ENCODE measurements around the gene LDLRAD4. TPM values are rescaled to one million over a fixed set of nuclear protein-coding genes. Genes with fewer than 3 reads are reported as not detected.

The LDLRAD4 gene
- total RNA-seq, 1 donor from 2014 or later: 18.4 TPM

GRCh38 chr18:13439461-13439860 is 220.9 kb downstream of the LDLRAD4 start:
- Histone ChIP-seq H3K4me1 (peaks cover 8% of the 10 kb centered on the region), H3K4me3 (no peak overlapping the region), H3K27ac (no peak overlapping the region), H3K9me3 (no peaks in the 10 kb centered on the region), H3K36me3 (no peaks in the 10 kb centered on the region), H3K27me3 (no peaks in the 10 kb centered on the region)
- ATAC-seq (no peak), DNase-seq (no peak)
- no peak for TF ChIP-seq CTCF (IDR thresholded peaks at IDR 0.05)
- intact Hi-C loops (cut with DNase I): no loop called here

DNA sequence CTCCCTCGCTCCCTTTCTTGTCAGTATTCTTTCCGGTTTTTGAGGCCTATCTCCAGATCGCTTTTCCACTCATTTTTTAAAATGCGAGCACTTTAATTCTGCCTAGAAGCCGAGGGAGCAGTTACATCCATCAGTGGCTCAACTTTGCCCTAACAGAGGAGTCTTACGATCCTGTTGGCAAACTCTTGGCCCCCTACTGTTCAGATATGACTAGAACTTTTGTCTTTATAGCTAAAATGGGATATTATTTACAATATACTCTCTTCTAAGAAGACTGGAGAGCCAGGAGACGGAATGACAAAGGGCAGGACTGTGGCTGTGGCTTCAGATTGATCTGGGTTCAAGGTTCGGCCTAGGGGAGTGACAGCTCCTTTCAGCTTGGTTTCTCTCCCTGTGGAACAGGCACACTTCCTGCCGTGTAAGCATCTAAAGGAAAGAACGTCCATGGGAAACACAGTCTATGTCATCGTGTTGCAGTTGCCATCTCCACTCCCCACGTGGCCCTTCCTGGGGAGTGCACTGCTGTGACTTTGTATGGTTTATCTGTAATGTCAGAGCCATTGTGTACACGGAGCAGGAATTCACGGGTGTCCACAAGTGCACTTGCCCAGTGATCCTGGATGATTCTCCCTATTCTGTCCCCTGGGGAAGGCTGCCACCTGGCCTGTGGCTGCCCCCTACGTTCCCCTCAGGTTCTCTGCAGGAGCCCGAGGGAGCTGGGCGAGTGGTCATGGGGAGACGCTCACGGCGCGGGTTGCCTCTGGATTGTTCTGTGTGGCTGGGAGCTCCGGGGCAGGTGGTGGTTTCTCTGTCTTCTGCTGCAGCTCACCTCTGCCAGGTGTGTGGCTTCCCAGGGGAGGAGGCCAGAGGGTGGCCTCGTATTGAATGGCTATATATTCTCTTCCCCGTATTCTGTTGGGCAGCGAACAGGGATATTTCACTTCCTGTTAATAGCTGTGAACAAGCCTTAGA is 222.0 kb downstream of the LDLRAD4 start:
- intact Hi-C loops (cut with DNase I): no loop called here
- Histone ChIP-seq H3K27me3 (no peaks in the 10 kb centered on the region), H3K27ac (no peak overlapping the region), H3K4me1 (peaks cover 8% of the 10 kb centered on the region), H3K4me3 (no peak overlapping the region), H3K36me3 (no peaks in the 10 kb centered on the region), H3K9me3 (no peaks in the 10 kb centered on the region)
- DNase-seq (no peak), ATAC-seq (no peak)
- TF ChIP-seq CTCF (IDR thresholded peaks at IDR 0.05): no peak

DNA sequence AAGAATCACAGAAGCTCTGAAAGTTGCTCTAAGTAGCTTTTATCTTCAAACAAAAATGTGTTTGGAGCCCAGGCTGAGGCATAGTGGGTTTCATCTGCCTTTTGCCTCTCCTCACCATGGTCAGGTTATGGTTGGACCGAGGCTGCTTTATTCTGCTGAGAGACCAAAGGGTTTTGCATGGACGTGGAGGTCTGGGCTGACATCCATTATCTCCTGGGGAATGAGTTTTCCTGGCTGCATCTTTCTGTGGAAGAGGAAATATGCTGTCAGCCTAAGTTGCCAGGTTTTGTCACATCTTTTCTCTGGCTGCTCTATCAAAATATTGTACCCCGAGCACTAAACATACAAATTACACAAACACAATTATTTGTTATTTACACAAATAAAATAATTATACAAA is 223.2 kb downstream of the LDLRAD4 start:
- no peak for TF ChIP-seq CTCF (IDR thresholded peaks at IDR 0.05)
- ATAC-seq: no peak
- intact Hi-C loops (cut with DNase I): no loop called here

DNA sequence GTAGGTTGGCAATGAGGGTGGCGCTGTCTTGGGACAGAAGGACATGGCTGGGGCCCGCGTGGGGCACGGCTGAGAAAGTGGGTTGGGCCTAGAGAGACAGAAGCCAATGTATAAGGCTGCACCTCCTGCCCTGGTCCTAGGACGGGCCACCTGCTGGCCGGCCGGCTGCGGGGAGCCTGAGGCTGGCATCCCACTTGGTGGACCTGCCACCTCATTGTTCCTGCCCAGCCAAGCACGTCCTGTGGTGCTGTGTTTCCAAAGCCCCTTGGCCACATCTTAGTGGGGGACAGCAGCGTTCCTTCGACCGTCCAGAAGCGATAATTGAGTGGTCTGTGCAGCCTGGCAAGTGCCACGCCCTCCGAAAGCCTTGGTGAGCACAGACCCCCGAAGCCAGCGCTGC is 223.9 kb downstream of the LDLRAD4 start:
- Histone ChIP-seq H3K36me3 (no peaks in the 10 kb centered on the region), H3K4me3 (no peak overlapping the region), H3K27ac (no peak overlapping the region), H3K4me1 (peaks cover 4% of the 10 kb centered on the region), H3K9me3 (no peaks in the 10 kb centered on the region), H3K27me3 (no peaks in the 10 kb centered on the region)
- TF ChIP-seq CTCF (IDR thresholded peaks at IDR 0.05): no peak
- intact Hi-C loops (cut with DNase I): no loop called here
- DNase-seq (no peak), ATAC-seq (peak; percentile 5)

More for the DNA sequence above, 223.2 kb downstream of the LDLRAD4 start:
- peaks cover 6% of the 10 kb centered on the region for H3K4me1 ChIP-seq
- no peak for DNase-seq
- no peaks in the 10 kb centered on the region for H3K36me3 ChIP-seq
- no peaks in the 10 kb centered on the region for H3K27me3 ChIP-seq
- H3K27ac ChIP-seq: no peak overlapping the region
- no peaks in the 10 kb centered on the region for H3K9me3 ChIP-seq
- H3K4me3 ChIP-seq: no peak overlapping the region

- intact Hi-C loops (cut with DNase I): no loop called here
- H3K27me3 ChIP-seq: no peaks in the 10 kb centered on the region
- no peak for DNase-seq
Measured at GRCh38 chr18:13443552-13443951, 225.0 kb downstream of the LDLRAD4 start.

More at GRCh38 chr18:13443552-13443951, 225.0 kb downstream of the LDLRAD4 start:
- peaks cover 9% of the 10 kb centered on the region for H3K4me1 ChIP-seq
- H3K27ac ChIP-seq: no peak overlapping the region
- no peaks in the 10 kb centered on the region for H3K9me3 ChIP-seq
- no peak overlapping the region for H3K4me3 ChIP-seq
- TF ChIP-seq CTCF (IDR thresholded peaks at IDR 0.05): no peak
- no peak for ATAC-seq
- no peaks in the 10 kb centered on the region for H3K36me3 ChIP-seq

Data from upper lobe of right lung (tissue), 1 donor.